DMS53 (cell line): Measurements from ENCODE around the gene GHR.
A peak's percentile ranks its signal among the peaks of the same experiment; 100 is the strongest.
"Not testable (repeated sequence)": the region's sequence is repeated elsewhere in the genome, so short reads cannot be mapped to it uniquely, and the experiment has no call there.

ENCODE experiments used
- DNase-seq: peaks from one replicate; lab custom pipeline; 2025; lab: John Stamatoyannopoulos, UW

GHR gene

DNA sequence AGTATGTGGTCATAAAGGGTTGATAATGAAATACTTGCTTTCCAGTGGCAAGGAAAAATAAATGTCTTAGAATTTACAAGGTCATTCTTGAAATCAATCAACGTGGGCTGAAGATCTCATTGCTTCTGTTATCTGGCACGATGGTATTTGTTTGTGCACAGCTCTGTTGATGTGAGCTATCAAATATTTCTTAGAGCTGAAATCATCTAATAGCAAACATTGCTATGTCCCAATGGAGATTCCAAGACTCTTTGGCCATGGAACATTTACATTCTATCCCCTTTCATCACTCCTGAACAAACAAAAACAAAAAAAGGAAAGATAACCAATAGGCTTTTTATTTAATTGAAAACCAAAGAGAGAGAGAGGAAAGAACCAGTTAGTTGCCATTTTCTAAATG lies 221.9 kb downstream of the GHR start:
- DNase-seq: no peak

DNA sequence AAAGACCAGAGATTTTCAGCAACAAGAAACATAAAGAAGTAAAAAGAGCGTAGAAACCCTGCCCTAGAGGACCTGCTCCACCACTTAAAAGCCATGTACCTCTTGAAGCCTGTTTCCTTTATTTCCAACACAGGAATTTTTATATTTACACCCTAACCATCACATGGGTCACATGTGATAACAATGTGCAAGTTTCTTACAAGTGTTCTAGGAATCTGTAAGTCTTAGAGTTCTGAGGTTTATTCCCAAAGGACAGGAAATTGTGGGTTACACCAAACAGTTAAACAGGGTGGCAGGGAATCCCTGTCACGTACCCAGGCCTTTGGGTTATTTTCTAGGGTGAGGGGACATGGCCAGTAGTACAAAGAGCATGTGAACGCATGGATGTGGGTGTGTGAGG lies 224.8 kb downstream of the GHR start:
- no peak for DNase-seq

DNA sequence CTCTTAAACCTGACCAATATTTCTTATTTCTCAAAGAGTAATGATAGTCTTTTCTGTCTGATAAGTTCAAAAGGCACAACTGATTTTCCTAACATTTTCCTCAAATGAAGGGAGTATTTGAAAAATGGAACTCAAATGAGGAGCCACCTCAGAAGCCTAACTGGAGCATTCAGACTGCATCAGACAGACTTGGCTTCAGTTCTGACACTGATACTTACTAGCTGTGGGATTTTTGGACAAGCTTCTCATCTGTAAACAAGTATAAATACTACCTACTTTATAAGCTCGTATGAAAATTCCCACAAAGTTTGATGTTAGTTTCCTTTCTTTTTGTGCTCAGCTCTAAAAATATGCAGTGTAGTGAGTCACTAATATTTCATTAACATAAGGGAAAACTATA lies 225.7 kb downstream of the GHR start:
- no peak for DNase-seq

DNA sequence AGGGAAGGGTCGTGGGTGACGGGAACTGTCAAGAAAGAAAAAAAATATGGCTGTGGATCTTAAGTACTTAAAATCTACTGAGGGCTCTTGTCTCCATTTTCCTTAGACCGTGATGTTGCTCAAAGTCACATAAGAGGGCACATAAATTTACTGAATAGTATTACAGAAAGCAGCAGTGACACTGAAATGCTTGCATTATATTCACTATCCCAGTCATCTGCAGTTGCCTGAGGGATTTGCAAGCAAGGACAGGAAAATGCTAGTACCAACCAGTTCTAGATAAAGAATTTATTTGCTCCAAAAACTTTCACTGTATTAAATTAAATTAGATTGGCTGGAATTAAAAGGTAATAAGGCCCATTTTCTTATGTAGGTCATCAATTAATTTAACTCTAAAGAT lies 226.8 kb downstream of the GHR start:
- no peak for DNase-seq

DNA sequence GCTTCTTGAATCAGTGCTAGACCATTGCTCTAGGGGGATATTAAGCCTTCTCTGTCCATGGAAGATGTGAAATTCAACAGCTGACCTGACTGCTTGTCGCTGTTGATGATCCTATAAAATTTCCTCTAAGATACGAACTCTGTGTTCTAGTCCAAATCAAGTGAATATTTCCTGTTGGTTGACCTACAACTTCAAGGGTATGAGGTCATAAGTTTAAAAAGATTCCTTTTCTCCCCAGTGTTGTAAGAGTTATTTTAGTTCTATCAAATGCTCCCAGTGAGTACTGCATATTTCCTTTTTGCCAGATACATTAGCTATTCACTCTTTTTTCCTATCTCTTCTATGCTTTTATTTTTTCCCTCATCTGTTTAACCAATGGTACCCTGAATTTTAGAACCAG lies 230.5 kb downstream of the GHR start:
- DNase-seq: no peak

DNA sequence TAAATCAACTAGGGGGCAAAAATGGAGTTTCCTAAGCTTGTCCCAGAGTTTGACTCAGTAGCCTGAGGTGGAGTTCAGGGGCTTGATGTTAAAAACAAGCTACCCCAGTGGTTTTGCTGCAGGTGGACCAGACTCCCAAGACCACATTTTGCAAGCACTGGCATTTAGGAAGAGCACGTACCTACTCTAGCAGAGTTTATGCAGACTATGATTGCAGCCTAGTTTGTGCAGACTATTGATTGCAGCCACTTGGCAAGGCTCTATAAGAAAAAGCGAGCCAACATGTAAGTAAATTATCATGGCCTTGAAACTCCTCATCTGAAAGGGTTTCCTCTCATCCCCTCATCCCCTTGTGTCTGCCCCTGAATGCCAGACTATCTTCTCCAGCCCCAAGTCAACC lies 231.4 kb downstream of the GHR start:
- DNase-seq: no peak

DNA sequence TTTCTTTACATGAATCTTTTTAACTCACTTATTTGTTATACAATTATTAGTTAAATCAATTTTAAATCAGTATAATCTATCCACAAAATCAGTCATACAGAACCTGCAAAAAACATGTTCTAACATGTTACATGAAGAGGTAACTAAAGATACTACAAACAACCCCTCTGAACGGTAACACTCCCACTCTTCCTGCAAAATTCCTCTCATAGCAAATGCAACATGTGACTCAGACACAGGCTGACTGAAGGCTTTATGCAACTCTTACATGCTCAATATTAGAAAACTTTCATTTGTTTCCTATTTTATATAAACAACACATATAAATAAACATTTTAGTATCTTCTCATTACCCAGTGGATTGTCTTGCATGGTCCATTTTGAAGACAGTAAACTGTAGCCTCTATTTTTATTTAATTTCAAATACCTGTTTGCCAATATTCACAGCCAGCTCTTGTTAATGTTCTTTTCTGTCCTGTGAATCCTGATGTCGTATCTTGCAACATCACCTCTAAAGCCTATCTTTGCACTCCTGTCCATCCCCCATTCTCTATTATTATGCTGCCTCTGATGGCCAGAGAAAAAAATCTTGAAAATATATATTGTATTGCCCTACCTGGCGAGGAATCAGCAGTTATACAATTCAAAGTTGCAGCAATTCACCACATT lies 232.9 kb downstream of the GHR start:
- DNase-seq: no peak

DNA sequence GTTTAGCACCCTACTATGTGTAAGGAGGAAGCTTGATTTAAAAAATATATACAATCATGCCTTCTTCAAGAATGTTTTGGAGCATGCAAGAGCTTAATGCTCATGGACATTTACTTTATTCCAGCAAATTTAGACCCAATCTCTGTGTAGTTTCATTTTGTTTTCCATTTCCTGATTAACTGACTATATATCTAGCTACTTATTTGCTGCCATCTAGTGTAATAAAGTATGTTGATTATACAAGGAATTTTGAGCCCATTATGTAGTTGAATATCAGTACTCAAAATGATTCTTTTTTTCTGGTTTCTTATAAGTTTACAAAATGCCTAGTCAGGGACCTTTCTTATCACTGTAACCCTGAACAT lies 233.4 kb downstream of the GHR start:
- peak; percentile 33 for DNase-seq

DNA sequence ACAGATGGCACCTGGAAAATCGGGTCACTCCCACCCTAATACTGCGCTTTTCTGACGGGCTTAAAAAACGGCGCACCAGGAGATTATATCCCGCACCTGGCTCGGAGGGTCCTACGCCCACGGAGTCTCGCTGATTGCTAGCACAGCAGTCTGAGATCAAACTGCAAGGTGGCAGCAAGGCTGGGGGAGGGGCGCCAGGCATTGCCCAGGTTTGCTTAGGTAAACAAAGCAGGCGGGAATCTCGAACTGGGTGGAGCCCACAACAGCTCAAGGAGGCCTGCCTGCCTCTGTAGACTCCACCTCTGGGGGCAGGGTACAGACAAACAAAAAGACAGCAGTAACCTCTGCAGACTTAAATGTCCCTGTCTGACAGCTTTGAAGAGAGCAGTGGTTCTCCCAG lies 236.6 kb downstream of the GHR start:
- DNase-seq: not testable (repeated sequence)

DNA sequence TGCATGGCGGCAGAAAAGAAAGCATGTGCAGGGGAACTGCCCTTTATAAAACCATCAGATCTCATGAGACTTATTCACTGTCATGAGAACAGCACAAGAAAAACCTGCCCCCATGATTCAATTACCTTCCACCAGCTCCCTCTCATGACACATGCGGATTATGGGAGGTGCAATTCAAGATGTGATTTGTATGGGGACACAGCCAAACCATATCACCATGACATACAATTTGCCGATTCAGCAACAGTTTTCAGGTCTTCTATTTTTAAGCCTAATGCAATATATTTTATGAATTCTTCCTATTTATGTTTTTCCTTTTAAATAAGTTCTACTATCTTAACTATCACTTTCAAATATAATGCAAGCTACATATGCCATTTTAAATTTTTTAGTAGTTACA lies 242.6 kb downstream of the GHR start:
- DNase-seq: no peak

DNA sequence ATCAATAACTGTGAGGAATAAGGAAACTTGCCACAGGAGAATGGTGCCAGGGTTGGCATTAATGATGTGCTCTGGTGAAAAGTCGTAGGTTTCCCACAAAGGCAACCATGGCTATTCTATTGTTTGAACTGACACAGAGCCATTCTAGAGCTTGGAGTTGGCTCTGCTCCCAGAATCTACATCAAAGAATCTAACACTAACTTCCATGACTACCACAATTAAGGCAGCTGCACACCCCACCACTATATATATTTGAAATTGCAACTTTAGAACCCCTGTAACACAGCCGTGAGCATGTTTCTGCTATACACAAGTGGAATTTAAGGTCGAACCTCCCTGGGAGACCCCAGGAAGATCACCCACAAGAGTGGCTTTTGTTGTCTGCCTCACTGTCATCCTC lies 243.6 kb downstream of the GHR start:
- peak; percentile 68 for DNase-seq

DNA sequence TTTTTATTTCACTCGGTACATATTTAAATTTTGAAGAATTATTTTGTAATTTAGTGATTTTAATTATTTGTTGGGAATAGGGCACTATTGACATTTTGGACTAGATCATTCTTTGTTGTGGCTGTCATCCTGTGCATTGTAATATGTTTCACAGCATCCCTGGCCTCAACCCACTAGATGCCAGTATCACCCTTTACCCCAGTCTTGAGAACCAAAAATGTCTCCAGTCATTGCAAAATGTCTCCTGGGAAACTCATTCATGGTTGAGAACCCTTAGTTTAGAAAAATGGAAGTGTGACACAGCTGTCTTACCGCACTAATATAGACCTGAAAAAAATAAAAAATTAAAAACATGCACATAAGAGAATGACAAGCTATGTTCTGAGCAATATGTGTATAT lies 245.0 kb downstream of the GHR start:
- no peak for DNase-seq

DNA sequence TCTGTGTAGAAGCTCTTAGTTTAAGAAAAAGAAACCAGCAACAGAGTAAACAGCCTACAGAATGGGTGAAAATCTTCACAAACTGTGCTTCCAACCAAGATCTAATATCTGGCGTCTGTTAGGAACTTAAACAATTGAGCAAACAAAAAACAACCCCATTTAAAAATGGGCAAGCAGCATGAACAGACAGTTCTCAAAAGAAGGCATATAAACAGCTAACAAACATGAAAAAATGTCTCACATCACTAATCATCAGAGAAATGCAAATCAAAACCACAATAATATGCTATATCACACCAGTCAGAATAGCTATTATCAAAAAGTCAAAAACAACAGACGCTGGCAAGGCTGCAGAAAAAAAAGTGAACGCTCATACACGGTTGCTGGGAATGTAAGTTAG lies 249.7 kb downstream of the GHR start:
- no peak for DNase-seq

DNA sequence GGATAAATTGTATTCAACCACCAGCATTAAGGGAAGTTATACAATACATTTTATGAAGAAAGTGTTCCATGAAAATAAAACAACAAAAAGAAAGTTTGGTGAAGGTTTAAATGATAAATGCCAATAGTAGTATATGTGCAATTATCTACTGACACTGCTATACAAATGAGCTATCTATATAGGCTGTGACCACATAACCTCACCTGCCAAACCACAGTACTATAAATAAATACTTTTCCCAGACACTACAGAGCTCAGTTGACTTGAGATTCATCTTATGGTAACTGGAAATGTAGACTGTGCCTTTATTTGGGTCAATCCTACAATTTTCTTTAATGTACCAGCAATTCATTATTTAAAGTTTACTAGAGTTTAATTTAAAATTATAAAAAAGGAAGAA lies 252.4 kb downstream of the GHR start:
- no peak for DNase-seq

DNA sequence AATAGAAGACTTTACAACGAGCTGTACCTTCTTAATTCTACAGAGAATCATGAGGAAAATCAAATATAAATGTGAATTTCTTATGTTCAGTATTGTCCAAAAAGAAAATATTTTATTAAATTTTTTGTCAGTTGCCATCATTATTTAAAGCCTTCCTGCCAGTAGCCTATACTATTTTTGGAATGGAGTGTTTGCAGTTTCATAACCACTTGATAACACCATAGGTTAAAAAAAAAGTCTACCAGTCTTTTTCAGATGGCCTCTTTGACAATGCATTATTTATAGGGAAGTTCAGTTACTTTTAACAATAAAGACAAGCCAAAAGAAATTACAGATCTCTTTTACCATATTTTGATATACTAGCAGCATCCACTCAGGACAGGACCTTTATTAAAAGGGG lies 253.1 kb downstream of the GHR start:
- no peak for DNase-seq

DNA sequence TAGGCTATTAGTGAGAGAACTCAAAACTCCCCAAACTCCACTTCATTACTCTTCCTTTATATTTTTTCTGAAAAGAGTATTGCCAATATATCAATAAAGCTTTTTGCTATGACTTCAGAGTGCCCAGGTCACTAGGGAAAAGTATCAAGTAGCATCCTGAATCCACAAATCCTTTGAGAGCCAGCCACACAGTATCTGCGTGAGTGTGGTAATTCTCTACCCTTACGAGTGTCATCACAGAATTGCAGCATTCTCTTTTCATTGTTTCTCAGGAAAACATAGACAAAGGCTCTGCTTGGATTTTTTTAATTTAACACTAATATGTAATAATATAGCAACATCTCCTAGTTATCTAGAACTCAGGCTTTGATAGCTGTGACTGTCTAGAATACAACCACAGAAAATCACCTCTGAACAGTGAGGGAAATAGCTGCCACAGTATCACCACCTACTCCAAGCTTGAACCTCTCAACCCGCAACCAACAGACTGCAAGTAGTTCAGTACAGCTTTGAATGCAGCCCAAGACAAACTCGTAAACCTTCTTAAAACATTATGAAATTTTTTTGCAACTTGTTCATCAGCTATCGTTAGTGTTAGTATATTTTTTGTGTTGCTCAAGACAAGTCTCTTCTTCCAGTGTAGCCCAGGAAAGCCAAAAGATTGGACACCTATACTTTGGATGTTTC lies 254.1 kb downstream of the GHR start:
- DNase-seq: no peak

DNA sequence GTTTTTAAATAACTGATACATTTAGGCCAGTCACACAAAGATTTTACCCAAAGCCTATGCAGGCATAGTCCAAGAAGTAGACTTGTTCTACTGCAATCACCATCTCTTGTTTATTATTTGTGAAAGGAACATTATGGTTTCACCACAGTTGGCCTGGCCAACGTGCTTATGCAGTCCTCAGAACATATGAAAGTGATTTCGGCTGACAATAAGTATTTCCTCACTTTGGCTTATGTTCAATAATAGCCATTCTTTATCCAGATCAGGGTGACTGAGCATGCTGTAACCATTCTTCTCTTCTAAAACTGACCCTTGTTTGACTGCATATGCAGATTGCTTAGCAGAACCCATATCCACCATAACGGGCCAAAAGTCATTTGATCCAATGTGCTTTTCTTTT lies 256.8 kb downstream of the GHR start:
- no peak for DNase-seq

DNA sequence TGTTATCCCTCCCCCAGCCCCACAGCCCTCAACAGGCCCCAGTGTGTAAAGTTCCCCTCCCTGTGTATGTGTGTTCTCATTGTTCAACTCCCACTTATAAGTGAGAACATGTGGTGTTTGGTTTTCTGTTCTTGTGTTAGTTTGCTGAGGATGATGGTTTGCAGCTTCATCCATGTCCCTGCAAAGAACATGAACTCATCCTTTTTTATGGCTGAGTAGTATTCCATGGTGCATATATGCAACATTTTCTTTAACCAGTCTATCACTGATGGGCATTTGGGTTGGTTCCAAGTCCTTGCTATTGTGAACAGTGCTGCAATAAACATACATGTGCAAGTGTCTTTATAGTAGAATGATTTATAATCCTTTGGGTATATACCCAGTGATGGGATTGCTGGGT lies 261.8 kb downstream of the GHR start:
- not testable (repeated sequence) for DNase-seq

DNA sequence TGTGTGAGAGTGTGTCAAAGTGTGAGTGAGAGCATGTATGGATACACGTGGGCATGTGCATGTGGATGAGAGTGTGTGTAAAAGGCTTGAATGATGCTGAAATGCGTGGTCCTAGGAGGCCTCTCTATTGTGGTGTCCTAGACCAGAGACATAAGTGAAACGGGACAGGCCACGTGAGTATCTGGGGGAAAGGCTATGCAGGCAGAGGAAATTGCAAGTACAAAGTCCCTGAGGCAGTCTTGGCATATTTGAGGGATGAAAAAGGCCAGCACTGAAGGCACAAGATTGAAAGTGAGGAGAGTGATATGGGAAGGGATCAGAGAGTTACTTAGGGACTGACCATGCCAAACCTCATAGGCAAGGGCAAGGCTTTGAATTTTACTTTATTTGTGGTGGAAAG lies 266.2 kb downstream of the GHR start:
- DNase-seq: no peak

DNA sequence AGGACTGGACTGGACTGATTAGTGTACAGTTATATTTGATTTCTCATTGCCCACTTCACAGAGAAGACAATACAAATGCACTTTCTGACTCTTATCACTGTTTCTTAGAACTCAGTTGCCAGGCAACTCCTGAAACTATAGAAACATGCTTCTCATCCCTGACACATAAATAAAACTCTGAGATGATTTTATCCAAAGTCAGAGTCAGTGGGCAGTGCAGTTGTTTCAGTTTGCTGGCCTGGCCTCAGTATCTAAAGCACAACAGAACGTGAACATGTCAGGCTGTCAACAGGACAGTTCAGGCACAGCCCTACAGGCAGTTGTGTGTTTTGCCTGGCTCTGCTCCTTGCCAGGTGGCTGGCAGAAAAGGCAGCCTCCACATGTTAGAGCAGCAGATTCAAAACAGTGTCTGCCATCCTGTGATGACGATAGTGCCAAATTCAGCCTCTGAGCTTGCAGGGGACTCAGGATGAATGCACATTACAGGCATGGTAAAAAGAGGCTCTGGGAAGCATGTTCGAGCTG lies 268.2 kb downstream of the GHR start:
- DNase-seq: no peak

DNA sequence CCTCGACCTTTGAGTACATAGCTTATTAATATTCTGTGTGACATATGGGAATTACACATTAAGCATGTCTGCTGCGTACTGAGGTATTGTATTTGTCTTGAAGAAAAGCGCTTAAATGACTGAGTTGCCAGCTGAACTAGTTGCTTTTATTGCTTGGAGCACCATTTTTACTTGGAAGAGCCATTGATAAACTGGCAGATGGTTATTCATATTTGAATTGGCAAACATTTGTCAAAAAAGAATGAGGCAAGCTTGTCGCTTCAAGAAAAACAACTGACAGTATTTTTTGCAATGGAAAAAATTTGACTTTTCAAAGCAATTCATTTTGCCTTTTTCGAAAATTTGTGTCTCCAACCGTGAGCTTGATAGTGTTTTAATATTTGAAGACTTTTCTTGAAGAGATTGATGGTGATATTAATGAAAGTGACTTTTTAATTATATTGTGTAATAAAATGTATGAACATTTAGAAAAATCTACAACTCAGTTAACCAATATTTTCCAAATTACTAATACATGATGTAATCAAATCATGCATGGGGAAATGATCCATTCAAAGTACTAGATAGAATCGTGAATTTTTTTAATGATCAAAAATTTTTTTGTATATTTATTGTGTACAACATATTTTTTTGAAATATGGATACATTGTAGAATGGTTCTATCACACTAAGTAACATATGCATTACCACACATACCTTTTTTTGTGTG lies 278.3 kb downstream of the GHR start:
- no peak for DNase-seq

DNA sequence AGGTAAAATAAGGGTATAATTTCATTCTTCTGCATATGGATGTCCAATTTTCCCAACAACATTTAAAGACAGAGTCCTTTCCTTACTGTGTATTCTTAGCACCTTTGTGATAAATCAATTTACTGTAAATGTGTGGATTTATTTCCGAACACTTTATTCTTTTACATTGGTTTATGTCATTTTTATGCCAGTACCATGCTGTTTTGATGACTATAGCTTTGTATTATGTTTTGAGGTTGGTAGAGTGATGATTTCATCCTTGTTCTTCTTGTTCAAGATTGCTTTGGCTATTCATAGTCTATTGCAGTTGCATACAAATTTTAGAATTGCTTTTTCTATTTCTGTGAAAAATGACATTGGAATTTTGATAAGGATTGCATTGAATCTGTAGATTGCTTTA lies 280.0 kb downstream of the GHR start:
- DNase-seq: no peak

DNA sequence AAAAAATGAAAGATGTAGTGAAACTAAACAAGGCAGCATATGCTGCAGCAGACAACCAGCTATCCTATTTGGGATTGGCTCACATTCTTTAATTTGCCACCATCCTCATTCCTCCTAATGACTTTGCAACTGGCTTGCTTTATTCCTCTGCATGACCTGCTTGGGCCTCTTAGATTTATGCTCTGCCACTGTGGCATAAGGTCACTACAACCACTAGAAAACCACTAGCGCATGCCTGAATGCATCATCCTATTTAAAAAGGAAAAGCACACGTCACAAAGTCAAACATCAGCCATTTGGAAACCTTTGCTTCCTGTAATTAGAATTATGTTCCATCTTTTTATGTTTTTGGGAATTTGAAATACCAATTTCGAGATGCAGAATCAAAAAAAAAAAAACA lies 292.5 kb downstream of the GHR start:
- DNase-seq: peak; percentile 51
